OCI-LY3 (cell line): ENCODE data around the gene SLC43A2.

Experiments
- EZH2phosphoT487 ChIP-seq: fragments of 200-600 bp; shearing (Covaris generic); IDR thresholded peaks from 2 replicates; pipeline ENCODE4 v1.6.1; 2018; ENCODE audit warnings: antibody characterized with exemption, mixed run types, low read depth
- TF ChIP-seq, protein P1 (sequence below): fragments of 200-600, 300-600 bp; sonication (generic); IDR thresholded peaks from 2 replicates; pipeline ENCODE4 v1.5.1; 2014; ENCODE audit warnings: antibody characterized with exemption, low read length, low read depth

DNA sequence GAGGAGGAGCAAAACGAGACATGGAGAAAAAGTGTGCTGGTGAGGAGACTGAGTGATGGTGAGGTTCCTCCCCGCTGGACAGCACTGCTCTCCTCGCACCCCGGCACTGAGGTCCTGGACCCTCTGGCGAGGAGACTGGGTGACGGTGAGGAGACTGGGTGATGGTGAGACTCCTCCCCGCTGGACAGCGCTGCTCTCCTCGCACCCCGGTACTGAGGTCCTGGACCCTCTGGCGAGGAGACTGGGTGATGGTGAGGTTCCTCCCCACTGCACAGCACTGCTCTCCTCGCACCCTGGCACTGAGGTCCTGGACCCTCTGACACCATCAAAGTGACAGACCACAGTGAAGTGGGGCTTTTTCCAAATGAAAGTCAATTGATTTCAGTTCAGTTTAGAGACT lies 76.9 kb downstream of the SLC43A2 start:
- TF ChIP-seq, protein P1, sequence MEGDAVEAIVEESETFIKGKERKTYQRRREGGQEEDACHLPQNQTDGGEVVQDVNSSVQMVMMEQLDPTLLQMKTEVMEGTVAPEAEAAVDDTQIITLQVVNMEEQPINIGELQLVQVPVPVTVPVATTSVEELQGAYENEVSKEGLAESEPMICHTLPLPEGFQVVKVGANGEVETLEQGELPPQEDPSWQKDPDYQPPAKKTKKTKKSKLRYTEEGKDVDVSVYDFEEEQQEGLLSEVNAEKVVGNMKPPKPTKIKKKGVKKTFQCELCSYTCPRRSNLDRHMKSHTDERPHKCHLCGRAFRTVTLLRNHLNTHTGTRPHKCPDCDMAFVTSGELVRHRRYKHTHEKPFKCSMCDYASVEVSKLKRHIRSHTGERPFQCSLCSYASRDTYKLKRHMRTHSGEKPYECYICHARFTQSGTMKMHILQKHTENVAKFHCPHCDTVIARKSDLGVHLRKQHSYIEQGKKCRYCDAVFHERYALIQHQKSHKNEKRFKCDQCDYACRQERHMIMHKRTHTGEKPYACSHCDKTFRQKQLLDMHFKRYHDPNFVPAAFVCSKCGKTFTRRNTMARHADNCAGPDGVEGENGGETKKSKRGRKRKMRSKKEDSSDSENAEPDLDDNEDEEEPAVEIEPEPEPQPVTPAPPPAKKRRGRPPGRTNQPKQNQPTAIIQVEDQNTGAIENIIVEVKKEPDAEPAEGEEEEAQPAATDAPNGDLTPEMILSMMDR: no peak
- no peak for TF ChIP-seq EZH2phosphoT487
